ENCODE results near the gene EXOSC5.
"Not testable (repeated sequence)": the region's sequence is repeated elsewhere in the genome, so short reads cannot be mapped to it uniquely, and the experiment has no call there.

The EXOSC5 gene

DNA sequence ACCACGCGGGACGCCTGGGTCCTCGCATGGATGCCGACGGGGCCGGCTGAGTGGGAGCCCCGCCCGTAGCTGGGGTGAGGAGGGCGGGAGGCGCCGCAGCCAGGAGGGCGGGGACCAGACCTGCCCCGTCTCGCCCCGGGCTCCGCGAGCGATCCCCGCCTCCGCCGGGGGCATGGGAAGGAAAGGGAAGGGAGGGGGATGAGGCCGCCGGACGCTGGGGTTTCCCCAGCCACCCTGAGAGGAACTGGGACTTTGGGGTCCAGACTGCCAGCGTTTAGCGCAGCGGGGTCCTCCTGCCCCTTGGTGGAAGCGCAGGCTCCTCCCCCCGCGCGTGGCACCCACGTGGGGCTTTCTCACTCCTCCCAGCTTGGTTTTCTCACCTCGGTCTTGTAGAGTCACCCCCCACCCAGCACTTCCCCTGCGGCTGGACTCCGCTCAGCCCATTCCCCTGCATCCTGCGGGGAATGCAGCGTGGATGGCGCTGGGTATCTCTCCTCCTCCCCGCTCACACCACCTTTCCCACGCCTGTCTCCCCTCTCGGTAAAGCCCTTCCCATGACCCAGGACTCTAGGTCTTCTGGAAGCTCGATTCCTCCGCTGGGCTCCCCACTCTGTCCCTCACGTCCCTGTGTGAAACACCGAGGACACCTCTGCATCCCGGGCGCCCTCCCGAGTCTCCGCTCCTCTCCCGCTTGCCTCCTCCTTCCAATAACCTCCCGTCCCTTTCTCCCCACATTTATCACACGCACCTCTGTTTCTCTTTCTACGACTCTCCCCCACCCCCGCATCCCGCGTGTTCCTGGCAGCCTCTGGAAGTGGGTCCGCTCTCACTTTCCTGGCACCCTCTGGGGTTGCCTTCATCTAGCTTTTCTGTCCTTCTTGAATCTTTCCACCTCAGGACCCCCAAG is 45.6 kb downstream of the EXOSC5 start:
- peak; percentile 65 to 71 for DNase-seq (ENCODE audit: extremely low read depth in 1 of 2, low read depth in 1 of 2)

DNA sequence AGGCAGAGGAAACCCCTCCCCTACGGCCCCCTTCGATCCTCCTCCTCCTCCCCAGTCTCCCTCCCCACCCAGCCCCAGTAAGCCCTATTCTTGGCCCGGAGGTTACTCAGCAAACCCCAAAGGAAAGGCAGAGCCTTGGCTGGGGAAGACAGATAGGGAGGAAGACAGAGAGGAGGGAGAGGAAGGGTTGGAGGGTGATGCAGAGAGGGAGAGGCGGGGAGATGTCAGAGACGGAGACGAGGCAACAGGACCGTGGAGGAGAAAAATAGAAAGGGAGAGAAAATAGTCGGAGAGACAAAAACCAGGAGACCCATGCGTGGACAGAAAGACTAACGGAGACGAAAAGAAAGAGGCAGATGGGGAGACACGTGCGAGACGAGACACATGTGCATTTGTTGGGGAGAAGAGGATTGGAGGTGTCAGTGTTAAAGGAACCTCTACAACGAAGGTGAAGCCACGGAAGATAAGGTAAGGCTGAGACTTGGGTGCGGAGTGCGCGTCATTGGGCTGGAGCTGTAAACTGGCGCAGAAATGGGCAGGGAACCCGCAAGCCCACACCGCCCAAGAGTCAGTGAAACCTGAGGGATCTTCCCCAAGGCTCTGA is 46.3 kb downstream of the EXOSC5 start:
- DNase-seq (ENCODE audit: extremely low read depth in 1 of 2, low read depth in 1 of 2) = no peak

DNA sequence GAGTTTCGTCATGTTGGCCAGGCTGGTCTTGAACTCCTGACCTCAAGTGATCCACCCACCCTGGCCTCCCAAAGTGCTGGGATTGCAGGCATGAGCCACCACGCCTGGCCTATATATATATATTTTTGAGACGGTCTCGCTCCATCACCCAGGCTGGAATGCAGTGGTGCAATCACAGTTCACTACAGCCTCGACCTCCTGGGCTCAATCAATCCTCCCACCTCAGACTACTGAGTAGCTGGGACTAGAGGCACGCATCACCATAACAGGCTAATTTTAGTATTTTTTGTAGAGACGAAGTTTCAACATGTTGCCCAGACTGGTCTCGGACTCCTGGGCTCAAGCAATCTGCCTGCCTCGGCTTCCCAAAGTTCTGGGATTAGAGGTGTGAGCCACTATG is 50.2 kb downstream of the EXOSC5 start:
- DNase-seq (ENCODE audit: extremely low read depth in 1 of 2, low read depth in 1 of 2) = not testable (repeated sequence)

DNA sequence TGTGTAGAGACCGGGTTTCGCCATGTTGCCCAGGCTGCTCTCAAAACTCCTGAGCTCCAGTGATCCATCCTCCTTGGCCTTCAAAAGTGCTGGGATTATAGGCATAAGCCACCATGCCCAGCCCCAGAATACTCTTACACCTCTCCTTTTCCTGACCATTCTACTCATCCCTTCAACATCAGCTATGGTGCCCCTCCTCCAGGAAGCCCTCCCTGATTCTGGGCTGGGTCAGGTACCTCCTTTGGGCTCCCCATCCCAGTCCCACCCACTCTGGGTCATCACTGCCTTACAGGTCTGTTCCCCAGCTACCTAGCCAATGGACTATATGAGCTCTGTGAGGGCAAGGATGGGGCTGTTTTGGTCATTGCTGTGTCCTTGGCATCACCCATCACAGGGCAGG is 53.0 kb downstream of the EXOSC5 start:
- DNase-seq (ENCODE audit: extremely low read depth in 1 of 2, low read depth in 1 of 2) = no peak

- DNase-seq (ENCODE audit: extremely low read depth in 1 of 2, low read depth in 1 of 2) = no peak
Measured at GRCh38 chr19:41341669-41342490, 55.3 kb downstream of the EXOSC5 start.

DNA sequence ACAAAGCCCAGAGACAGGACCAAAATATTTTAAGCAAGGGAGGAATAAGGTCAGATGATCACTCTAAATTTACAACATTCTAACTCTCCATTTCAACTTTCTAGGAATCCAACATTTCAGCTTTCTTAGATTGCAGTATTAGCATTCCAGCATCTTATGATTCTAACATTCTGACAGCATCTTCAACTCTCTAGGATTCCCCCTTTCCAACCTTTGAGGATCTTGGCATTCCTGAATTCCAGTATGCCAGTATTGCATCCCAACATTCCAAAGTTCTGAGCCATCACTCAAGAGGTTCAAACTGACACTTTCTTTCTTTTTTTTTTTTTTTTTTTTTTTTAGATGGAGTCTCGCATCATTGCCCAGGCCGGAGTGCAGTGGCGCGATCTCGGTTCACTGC is 57.2 kb downstream of the EXOSC5 start:
- no peak for DNase-seq (ENCODE audit: extremely low read depth in 1 of 2, low read depth in 1 of 2)
